ENCODE measurements around the gene CARS1. TPM values are rescaled to one million over a fixed set of nuclear protein-coding genes. Genes with fewer than 3 reads are reported as not detected.

The CARS1 gene
- total and polyA plus RNA-seq, 10 of the 15 experiments (the other 5 are each of a cell fraction or from before 2014, with no cell fraction given) = 7.8 to 60.6 (median 45.7) TPM

DNA sequence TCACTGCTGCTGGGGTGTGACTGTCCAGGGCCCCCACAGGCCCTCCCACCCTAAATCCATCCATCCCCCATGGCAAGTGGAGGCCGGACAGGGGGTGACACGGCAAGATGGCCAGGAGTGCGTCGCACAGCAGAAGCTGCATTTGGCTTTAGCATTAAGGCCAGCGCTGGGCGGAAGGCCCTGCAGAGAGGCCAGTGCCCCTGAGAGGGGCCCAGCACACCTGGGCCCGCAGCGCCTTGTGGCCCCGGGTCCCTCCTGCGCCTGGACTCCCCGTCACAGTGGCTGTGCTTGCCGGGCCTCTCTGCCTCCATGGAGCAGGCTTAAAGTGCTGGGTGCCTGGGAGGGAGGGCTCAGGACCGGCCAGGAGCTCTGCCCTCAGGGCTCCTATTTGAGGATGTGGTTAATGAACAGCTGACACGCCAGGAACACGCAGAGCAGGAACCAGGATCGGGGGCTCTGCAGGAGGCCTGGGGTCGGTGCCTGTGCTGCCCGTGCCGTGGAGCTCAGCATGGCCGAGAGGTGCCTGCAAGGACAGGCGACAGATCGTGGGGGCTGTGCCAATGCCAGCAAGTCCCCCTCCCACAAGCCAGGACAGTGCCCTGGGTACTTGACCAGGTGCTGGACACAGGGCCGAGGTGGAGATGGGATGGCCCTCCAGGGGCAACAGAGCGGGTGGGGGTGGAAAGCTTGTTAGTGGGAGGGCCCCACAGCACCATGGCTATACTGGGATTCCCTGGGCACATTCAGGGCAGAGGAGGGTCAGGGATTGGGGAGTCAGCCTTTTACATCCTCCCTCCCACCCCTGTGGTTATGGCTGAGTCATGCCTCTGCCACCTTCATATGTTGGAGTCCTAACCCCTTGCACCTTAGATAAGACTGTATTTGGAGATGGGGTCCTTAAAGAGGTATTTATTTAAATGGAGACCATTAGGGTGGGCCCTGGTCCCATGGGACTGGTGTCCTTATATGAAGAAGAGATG lies 30.9 kb upstream of the CARS1 start:
- H3K4me1 ChIP-seq (ENCODE audit: control insufficient read depth, insufficient read depth, low read length) = no peaks in the 10 kb centered on the region
- H3K4me3 ChIP-seq = no peak overlapping the region
- H3K27me3 ChIP-seq (replicated peaks in 1 of 2; ENCODE audit: control insufficient read depth in 2 of 2, insufficient read depth in 2 of 2, low read length in 1 of 2) = no peaks in the 10 kb centered on the region
- BruUV-seq (replicated peaks) = no TSS peak
- H2AFZ ChIP-seq (ENCODE audit: control insufficient read depth, low read depth, low read length) = no peak overlapping the region
- ChIA-PET CTCF (interaction anchor here (3.7 to 5.8 kb wide), 3 partner anchors 37 to 113 kb away, joined by 41 to 143 read pairs (median 95); no protein-coding TSS in a partner anchor), SMC1A (ENCODE audit: uncharacterized antibody, unreplicated experiment) (interaction anchor here (1.3 to 6.2 kb wide), 3 partner anchors 37 to 112 kb away, joined by 4 to 52 read pairs (median 47); no protein-coding TSS in a partner anchor), POLR2A (no interaction called here), RAD21 (ENCODE audit: unreplicated experiment) (interaction anchor here (3.8 kb wide), 1 partner anchor 50 kb away, joined by 51 read pairs; no protein-coding TSS in a partner anchor)
- 50% methylated on average over 24 of the region's 24 CpGs for WGBS (ENCODE audit: insufficient coverage, insufficient replicate concordance, low lambda C conversion rate, missing lambda C conversion rate)
- no peaks in the 10 kb centered on the region for H3K36me3 ChIP-seq (ENCODE audit: control insufficient read depth in 2 of 2, insufficient read depth in 2 of 2, low read length in 1 of 2)
- DNase-seq (ENCODE audit: low read depth, low spot score) = no peak
- H3K4me2 ChIP-seq (ENCODE audit: control insufficient read depth, insufficient read depth) = no peak overlapping the region
- no peak for ATAC-seq
- no peaks in the 10 kb centered on the region for H3K9me3 ChIP-seq (replicated peaks; ENCODE audit: control insufficient read depth, insufficient read depth, low read length)
- no peak for TF ChIP-seq CREB1 (IDR thresholded peaks at IDR 0.05; ENCODE audit: low read depth)
- in situ Hi-C loops (cut with MboI) (no loop called here), intact Hi-C loops (cut with micrococcal nuclease; ENCODE audit: unreplicated experiment) (no loop called here)
- H3K79me2 ChIP-seq (ENCODE audit: control insufficient read depth, insufficient read depth, low read length) = no peaks in the 10 kb centered on the region
- H4K20me1 ChIP-seq (ENCODE audit: control insufficient read depth, insufficient read depth) = no peaks in the 10 kb centered on the region
- H3K9ac ChIP-seq (ENCODE audit: control insufficient read depth, insufficient read depth, low read length) = no peak overlapping the region
- FAIRE-seq = no peak
- H3K27ac ChIP-seq (ENCODE audit: control insufficient read depth, insufficient read depth) = no peak overlapping the region

DNA sequence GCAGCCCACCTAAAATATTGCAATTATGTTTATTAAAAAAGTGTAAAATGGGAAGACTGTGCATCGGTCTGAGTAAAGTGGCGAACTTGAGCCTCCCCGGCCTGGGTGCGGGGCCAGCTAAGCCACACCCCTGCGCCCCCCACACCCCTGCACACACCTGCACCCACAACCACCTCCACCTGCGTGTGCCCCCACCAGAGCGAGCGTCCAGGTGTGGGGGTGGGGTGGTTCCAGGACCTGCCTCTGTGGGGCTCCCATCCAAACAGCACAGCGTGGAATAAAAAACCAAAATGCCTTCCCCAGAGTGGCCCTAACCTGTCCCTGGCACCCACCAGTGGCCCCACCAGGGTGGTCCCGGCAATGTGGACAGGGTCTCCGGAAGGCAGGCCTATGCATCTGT lies 30.1 kb upstream of the CARS1 start:
- H4K20me1 ChIP-seq (ENCODE audit: control insufficient read depth, insufficient read depth) = no peaks in the 10 kb centered on the region
- ChIA-PET SMC1A (ENCODE audit: uncharacterized antibody, unreplicated experiment) (interaction anchor here (6.2 kb wide), 1 partner anchor 50 kb away, joined by 47 read pairs; no protein-coding TSS in a partner anchor), RAD21 (ENCODE audit: unreplicated experiment) (interaction anchor here (0.8 kb wide), 1 partner anchor 50 kb away, joined by 3 read pairs; no protein-coding TSS in a partner anchor), CTCF (no interaction called here), POLR2A (interaction anchor here (0.6 kb wide), 1 partner anchor 808 kb away, joined by 3 read pairs; no protein-coding TSS in a partner anchor)
- H3K27ac ChIP-seq (ENCODE audit: control insufficient read depth, insufficient read depth) = no peak overlapping the region
- in situ Hi-C loops (cut with MboI) (no loop called here), intact Hi-C loops (cut with micrococcal nuclease; ENCODE audit: unreplicated experiment) (no loop called here)
- H3K9ac ChIP-seq (ENCODE audit: control insufficient read depth, insufficient read depth, low read length) = no peak overlapping the region
- H3K4me3 ChIP-seq = no peak overlapping the region
- 29% methylated on average over 11 of the region's 11 CpGs for WGBS (ENCODE audit: insufficient coverage, insufficient replicate concordance, low lambda C conversion rate, missing lambda C conversion rate)
- H3K27me3 ChIP-seq (replicated peaks in 1 of 2; ENCODE audit: control insufficient read depth in 2 of 2, insufficient read depth in 2 of 2, low read length in 1 of 2) = no peaks in the 10 kb centered on the region
- no peak for ATAC-seq
- no TSS peak for BruUV-seq (replicated peaks)
- FAIRE-seq = no peak
- no peak for DNase-seq (ENCODE audit: low read depth, low spot score)
- no peaks in the 10 kb centered on the region for H3K9me3 ChIP-seq (replicated peaks; ENCODE audit: control insufficient read depth, insufficient read depth, low read length)
- H3K36me3 ChIP-seq (ENCODE audit: control insufficient read depth in 2 of 2, insufficient read depth in 2 of 2, low read length in 1 of 2) = no peaks in the 10 kb centered on the region
- H2AFZ ChIP-seq (ENCODE audit: control insufficient read depth, low read depth, low read length) = no peak overlapping the region
- no peaks in the 10 kb centered on the region for H3K4me1 ChIP-seq (ENCODE audit: control insufficient read depth, insufficient read depth, low read length)
- no peaks in the 10 kb centered on the region for H3K79me2 ChIP-seq (ENCODE audit: control insufficient read depth, insufficient read depth, low read length)
- H3K4me2 ChIP-seq (ENCODE audit: control insufficient read depth, insufficient read depth) = no peak overlapping the region
- TF ChIP-seq BCL11A (IDR thresholded peaks at IDR 0.05; ENCODE audit: low read depth, low read length) (no peak), MYC (IDR thresholded peaks at IDR 0.05; ENCODE audit: insufficient read depth, insufficient read length, insufficient replicate concordance, low read length, severe bottlenecking) (no peak), ZNF274 (IDR thresholded peaks at IDR 0.05; ENCODE audit: insufficient read depth, insufficient read length) (no peak), POLR2AphosphoS5 (IDR thresholded peaks at IDR 0.05; ENCODE audit: low read length) (no peak), KAT2A (conservative IDR thresholded peaks at IDR 0.05; ENCODE audit: control insufficient read depth, low read depth, low read length) (no peak), EZH2 (IDR thresholded peaks at IDR 0.05; ENCODE audit: borderline replicate concordance, control insufficient read depth, low read depth, low read length) (no peak), KDM1A (IDR thresholded peaks at IDR 0.05; ENCODE audit: borderline replicate concordance) (no peak), STAT3 (IDR thresholded peaks at IDR 0.05; ENCODE audit: low read depth, low read length) (no peak), RAD21 (IDR thresholded peaks at IDR 0.05; ENCODE audit: insufficient read depth, low read depth, low read length) (no peak), ATF2 (IDR thresholded peaks at IDR 0.05; ENCODE audit: low read length) (no peak)

All from GM12878 (cell line).